ENCODE results near the gene PTPRF.
"Not testable (repeated sequence)": the region's sequence is repeated elsewhere in the genome, so short reads cannot be mapped to it uniquely, and the experiment has no call there.

Gene PTPRF

DNA sequence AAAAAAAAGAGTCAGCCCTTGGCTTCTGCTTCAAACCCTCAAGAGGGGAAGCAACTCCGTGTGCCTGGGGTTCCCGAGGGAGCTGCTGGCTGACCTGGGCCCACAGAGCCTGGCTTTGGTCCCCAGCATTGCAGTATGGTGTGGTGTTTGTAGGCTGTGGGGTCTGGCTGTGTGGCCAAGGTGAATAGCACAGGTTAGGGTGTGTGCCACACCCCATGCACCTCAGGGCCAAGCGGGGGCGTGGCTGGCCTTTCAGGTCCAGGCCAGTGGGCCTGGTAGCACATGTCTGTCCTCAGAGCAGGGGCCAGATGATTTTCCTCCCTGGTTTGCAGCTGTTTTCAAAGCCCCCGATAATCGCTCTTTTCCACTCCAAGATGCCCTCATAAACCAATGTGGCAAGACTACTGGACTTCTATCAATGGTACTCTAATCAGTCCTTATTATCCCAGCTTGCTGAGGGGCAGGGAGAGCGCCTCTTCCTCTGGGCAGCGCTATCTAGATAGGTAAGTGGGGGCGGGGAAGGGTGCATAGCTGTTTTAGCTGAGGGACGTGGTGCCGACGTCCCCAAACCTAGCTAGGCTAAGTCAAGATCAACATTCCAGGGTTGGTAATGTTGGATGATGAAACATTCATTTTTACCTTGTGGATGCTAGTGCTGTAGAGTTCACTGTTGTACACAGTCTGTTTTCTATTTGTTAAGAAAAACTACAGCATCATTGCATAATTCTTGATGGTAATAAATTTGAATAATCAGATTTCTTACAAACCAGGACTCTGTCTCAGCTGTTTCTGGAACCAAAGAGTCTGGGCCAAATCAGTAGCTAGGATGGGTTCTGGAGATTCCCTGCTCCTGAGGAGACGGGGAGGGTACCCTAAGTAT is 92.5 kb downstream of the PTPRF start:
- TF ChIP-seq, protein P1, sequence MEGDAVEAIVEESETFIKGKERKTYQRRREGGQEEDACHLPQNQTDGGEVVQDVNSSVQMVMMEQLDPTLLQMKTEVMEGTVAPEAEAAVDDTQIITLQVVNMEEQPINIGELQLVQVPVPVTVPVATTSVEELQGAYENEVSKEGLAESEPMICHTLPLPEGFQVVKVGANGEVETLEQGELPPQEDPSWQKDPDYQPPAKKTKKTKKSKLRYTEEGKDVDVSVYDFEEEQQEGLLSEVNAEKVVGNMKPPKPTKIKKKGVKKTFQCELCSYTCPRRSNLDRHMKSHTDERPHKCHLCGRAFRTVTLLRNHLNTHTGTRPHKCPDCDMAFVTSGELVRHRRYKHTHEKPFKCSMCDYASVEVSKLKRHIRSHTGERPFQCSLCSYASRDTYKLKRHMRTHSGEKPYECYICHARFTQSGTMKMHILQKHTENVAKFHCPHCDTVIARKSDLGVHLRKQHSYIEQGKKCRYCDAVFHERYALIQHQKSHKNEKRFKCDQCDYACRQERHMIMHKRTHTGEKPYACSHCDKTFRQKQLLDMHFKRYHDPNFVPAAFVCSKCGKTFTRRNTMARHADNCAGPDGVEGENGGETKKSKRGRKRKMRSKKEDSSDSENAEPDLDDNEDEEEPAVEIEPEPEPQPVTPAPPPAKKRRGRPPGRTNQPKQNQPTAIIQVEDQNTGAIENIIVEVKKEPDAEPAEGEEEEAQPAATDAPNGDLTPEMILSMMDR (IDR thresholded peaks at IDR 0.05; ENCODE audit: low read depth, low read length, missing control alignments): no peak

DNA sequence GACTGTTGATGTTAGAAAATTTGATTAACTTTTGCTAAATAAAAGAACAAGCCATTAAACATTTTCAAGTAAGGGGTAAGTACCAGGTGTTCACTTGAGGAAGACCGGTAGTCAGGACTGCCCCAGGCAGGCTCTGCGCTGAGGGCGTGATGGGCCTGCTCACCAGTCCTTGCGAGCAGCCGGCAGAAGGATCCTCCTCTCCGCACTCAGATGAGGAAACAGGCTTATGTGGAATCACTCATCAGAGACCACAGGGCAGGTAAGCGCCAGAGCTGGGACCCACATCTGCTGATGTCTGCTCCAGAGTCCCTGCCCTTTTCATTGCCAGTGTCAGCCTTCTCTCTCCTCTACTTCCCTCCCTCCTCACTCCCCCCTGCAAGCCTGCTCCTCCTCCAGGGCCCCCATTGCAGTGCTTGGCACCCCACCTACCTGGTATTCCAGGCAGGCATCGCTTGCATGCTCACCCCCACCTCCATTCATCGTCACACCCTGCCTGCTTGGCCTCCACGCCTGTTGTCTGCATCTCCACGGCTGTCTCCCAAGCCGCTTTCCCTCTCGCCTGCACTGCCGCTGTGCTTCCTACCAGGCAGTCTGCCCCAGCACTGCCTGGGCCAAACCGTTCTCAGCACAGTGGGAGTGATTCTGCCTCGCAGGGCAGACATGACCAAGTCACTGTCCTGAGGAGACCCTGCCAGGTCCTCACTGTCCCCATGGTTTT is 94.5 kb downstream of the PTPRF start:
- DNase-seq (ENCODE audit: extremely low read depth, low read depth): no peak
- no peak overlapping the region for H3K4me3 ChIP-seq (replicated peaks; ENCODE audit: low read depth, low read length)
- TF ChIP-seq, protein P1 (IDR thresholded peaks at IDR 0.05; ENCODE audit: low read depth, low read length, missing control alignments): no peak

More for the DNA sequence above, 92.5 kb downstream of the PTPRF start:
- no peak overlapping the region for H3K4me3 ChIP-seq (replicated peaks; ENCODE audit: low read depth, low read length)
- no peak for DNase-seq (ENCODE audit: extremely low read depth, low read depth)

GRCh38 chr1:43632135-43632670 is 101.5 kb downstream of the PTPRF start:
- no peak overlapping the region for H3K4me3 ChIP-seq (replicated peaks; ENCODE audit: low read depth, low read length)
- no peak for DNase-seq (ENCODE audit: extremely low read depth, low read depth)
- TF ChIP-seq, protein P1 (IDR thresholded peaks at IDR 0.05; ENCODE audit: low read depth, low read length, missing control alignments): no peak

GRCh38 chr1:43634721-43635120 is 104.0 kb downstream of the PTPRF start:
- TF ChIP-seq, protein P1 (IDR thresholded peaks at IDR 0.05; ENCODE audit: low read depth, low read length, missing control alignments): no peak
- H3K4me3 ChIP-seq (replicated peaks; ENCODE audit: low read depth, low read length): no peak overlapping the region
- no peak for DNase-seq (ENCODE audit: extremely low read depth, low read depth)

DNA sequence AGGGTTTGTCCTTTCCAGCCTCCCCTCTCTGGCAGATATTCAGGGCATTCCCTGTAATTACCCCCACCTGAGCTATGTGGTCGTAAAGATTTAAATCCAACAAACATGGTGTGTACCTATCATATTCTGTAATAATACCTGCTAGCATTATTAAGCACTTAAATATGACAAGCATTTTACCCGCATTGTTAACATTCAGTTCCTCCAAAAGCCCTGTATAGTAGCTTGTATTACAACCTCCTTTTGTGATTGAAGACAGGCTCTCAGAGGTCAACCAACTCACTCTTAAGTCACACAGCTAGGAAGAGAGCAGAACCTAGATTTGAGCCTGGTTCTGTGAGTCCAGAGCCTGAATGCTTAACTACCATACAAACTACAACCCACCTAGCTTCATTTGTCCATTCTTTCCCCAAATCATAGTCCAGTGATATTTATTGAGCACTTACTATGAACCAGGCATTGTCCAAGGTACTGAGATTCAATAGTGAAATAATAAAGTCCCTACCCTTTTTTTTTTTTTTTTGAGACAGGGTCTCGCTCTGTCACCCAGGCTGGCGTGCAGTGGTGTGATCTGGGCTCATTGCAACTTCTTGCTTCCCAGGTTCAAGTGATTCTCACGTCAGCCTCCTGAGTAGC is 105.4 kb downstream of the PTPRF start:
- no peak overlapping the region for H3K4me3 ChIP-seq (replicated peaks; ENCODE audit: low read depth, low read length)
- no peak for DNase-seq (ENCODE audit: extremely low read depth, low read depth)
- TF ChIP-seq, protein P1 (IDR thresholded peaks at IDR 0.05; ENCODE audit: low read depth, low read length, missing control alignments): no peak

GRCh38 chr1:43637267-43637666 is 106.6 kb downstream of the PTPRF start:
- no peak overlapping the region for H3K4me3 ChIP-seq (replicated peaks; ENCODE audit: low read depth, low read length)
- DNase-seq (ENCODE audit: extremely low read depth, low read depth): no peak
- TF ChIP-seq, protein P1 (IDR thresholded peaks at IDR 0.05; ENCODE audit: low read depth, low read length, missing control alignments): no peak

GRCh38 chr1:43638381-43638780 is 107.7 kb downstream of the PTPRF start:
- not testable (repeated sequence) for H3K4me3 ChIP-seq (replicated peaks; ENCODE audit: low read depth, low read length); DNase-seq (ENCODE audit: extremely low read depth, low read depth)

Measured in HFF-Myc (cell line).